Urinary bladder (tissue), 4 donors: ENCODE results near the gene ARSB. TPM values are rescaled to one million over a fixed set of nuclear protein-coding genes. Genes with fewer than 3 reads are reported as not detected.

Source experiments
- DNase-seq: peaks from one replicate; pipeline ENCODE4 v3.0.0-alpha.2; 2015; ENCODE audit errors: extremely low spot score
- H3K27ac ChIP-seq: one replicate; pipeline ENCODE4 v1.5.1; 2013; ENCODE audit warnings: low read depth, mild to moderate bottlenecking, moderate library complexity
- H3K36me3 ChIP-seq: one replicate; pipeline ENCODE4 v1.6.1; 2013; ENCODE audit warnings: mild to moderate bottlenecking, moderate library complexity; ENCODE audit not compliant: insufficient read depth
- H3K4me1 ChIP-seq: one replicate; pipeline ENCODE4 v1.6.1; 2013; ENCODE audit warnings: mild to moderate bottlenecking, moderate library complexity; ENCODE audit not compliant: insufficient read depth
- H3K4me3 ChIP-seq: one replicate; pipeline ENCODE4 v1.5.1; 2013; ENCODE audit warnings: low read depth, low read length
- WGBS: extraction: QIAGEN DNeasy Blood & Tissue Kit; methylation state at CpG from one replicate; pipeline ENCODE4 v1.1.7; 2013; 5-methylcytosine and 5-hydroxymethylcytosine counted together
- polyA plus RNA-seq: library from polyadenylated mRNA; stranded (reverse); fragments of 200-250 nt; gene quantifications from one replicate; pipeline ENCODE4 v1.2.3, GENCODE V29; 2013
- total RNA-seq: library from RNA; depleted of rRNA; stranded (reverse); fragments of >200 nt; gene quantifications from one replicate; pipeline ENCODE4 v1.2.3, GENCODE V29; 2014
- donor health status: healthy with polysubstance abuse.
- donor health status: healthy.

ARSB gene
- total RNA-seq, result 27.0 TPM
- 7.6 TPM for polyA plus RNA-seq

GRCh38 chr5:78985116-78985724 is at the start of gene ARSB:
ARSB (minus strand) TSS chr5:78985310; CDS start chr5:78985248, 62 bp downstream.
- Histone ChIP-seq H3K27ac (peak within 1 kb of the TSS; percentile 98), H3K4me1 (peaks cover 2% of the 10 kb centered on the region), H3K36me3 (no peaks in the 10 kb centered on the region), H3K4me3 (peak within 1 kb of the TSS; percentile 91)
- DNase-seq, result no peak
- under 1% methylated on average over 57 of the region's 57 CpGs for WGBS

GRCh38 chr5:79032782-79033181 is 47.7 kb upstream of the ARSB start:
- H3K27ac ChIP-seq, result no peak overlapping the region
- no peaks in the 10 kb centered on the region for H3K4me1 ChIP-seq
- H3K36me3 ChIP-seq, result no peaks in the 10 kb centered on the region
- H3K4me3 ChIP-seq, result no peak overlapping the region
- DNase-seq, result no peak
- 91% methylated on average over 5 of the region's 5 CpGs for WGBS

- no peaks in the 10 kb centered on the region for H3K4me1 ChIP-seq
- H3K4me3 ChIP-seq, result no peak overlapping the region
- H3K36me3 ChIP-seq, result no peaks in the 10 kb centered on the region
- H3K27ac ChIP-seq, result no peak overlapping the region
- no peak for DNase-seq
- WGBS, result 92% methylated on average over 10 of the region's 10 CpGs
Observed at GRCh38 chr5:79032031-79032695, 47.1 kb upstream of the ARSB start.

- H3K4me3 ChIP-seq, result no peak overlapping the region
- no peak overlapping the region for H3K27ac ChIP-seq
- DNase-seq, result no peak
- WGBS, result 97% methylated on average over 1 of the region's 1 CpG
- H3K4me1 ChIP-seq, result no peaks in the 10 kb centered on the region
- no peaks in the 10 kb centered on the region for H3K36me3 ChIP-seq
Observed at GRCh38 chr5:79031485-79031867, 46.4 kb upstream of the ARSB start.

GRCh38 chr5:79030663-79031484 is 45.8 kb upstream of the ARSB start:
- DNase-seq, result no peak
- whole genome bisulfite sequencing, result 86% methylated on average over 11 of the region's 11 CpGs
- no peak overlapping the region for H3K4me3 ChIP-seq
- H3K4me1 ChIP-seq, result no peaks in the 10 kb centered on the region
- H3K27ac ChIP-seq, result no peak overlapping the region
- H3K36me3 ChIP-seq, result no peaks in the 10 kb centered on the region

GRCh38 chr5:79025054-79025472 is 40.0 kb upstream of the ARSB start:
- Histone ChIP-seq H3K36me3 (no peaks in the 10 kb centered on the region), H3K4me1 (no peaks in the 10 kb centered on the region), H3K4me3 (peak overlapping the region; percentile 11), H3K27ac (no peak overlapping the region)
- 6% methylated on average over 13 of the region's 13 CpGs for WGBS
- DNase-seq, result peak; percentile 50

- Histone ChIP-seq H3K27ac (no peak overlapping the region), H3K36me3 (no peaks in the 10 kb centered on the region), H3K4me1 (no peaks in the 10 kb centered on the region), H3K4me3 (no peak overlapping the region)
- 72% methylated on average over 1 of the region's 1 CpG for WGBS
- DNase-seq, result no peak
Observed at GRCh38 chr5:79023947-79024346, 38.8 kb upstream of the ARSB start.

- no peak for DNase-seq
- Histone ChIP-seq H3K27ac (no peak overlapping the region), H3K36me3 (no peaks in the 10 kb centered on the region), H3K4me1 (no peaks in the 10 kb centered on the region), H3K4me3 (no peak overlapping the region)
- 65% methylated on average over 1 of the region's 1 CpG for WGBS
Observed at GRCh38 chr5:79023348-79023747, 38.2 kb upstream of the ARSB start.

GRCh38 chr5:79022771-79023170 is 37.7 kb upstream of the ARSB start:
- 83% methylated on average over 2 of the region's 2 CpGs for WGBS
- Histone ChIP-seq H3K4me3 (no peak overlapping the region), H3K36me3 (no peaks in the 10 kb centered on the region), H3K27ac (no peak overlapping the region), H3K4me1 (no peaks in the 10 kb centered on the region)
- no peak for DNase-seq

- Histone ChIP-seq H3K4me1 (no peaks in the 10 kb centered on the region), H3K27ac (no peak overlapping the region), H3K4me3 (no peak overlapping the region), H3K36me3 (no peaks in the 10 kb centered on the region)
- WGBS, result 36% methylated on average over 4 of the region's 4 CpGs
- no peak for DNase-seq
Observed at GRCh38 chr5:79021753-79022152, 36.6 kb upstream of the ARSB start.

GRCh38 chr5:79020861-79021561 is 35.9 kb upstream of the ARSB start:
- 16% methylated on average over 14 of the region's 14 CpGs for WGBS
- DNase-seq, result peak; percentile 35
- Histone ChIP-seq H3K4me1 (no peaks in the 10 kb centered on the region), H3K36me3 (no peaks in the 10 kb centered on the region), H3K4me3 (no peak overlapping the region), H3K27ac (no peak overlapping the region)

GRCh38 chr5:79014631-79015030 is 29.5 kb upstream of the ARSB start:
- Histone ChIP-seq H3K36me3 (no peaks in the 10 kb centered on the region), H3K4me3 (no peak overlapping the region), H3K4me1 (peaks cover 1% of the 10 kb centered on the region), H3K27ac (no peak overlapping the region)
- 89% methylated on average over 2 of the region's 2 CpGs for WGBS
- no peak for DNase-seq

GRCh38 chr5:79011869-79012268 is 26.8 kb upstream of the ARSB start:
- no peak overlapping the region for H3K4me3 ChIP-seq
- no peaks in the 10 kb centered on the region for H3K36me3 ChIP-seq
- peaks cover 1% of the 10 kb centered on the region for H3K4me1 ChIP-seq
- H3K27ac ChIP-seq, result no peak overlapping the region
- no peak for DNase-seq
